Activated CD8-positive, alpha-beta memory T cell treated with anti-CD3 and anti-CD28 coated beads, Interleukin-2, amount 10 ng/mL, durations not matched to agents 7 days and 5 days (primary cell): Measurements from ENCODE around the gene ANXA11. TPM values are rescaled to one million over a fixed set of nuclear protein-coding genes. Genes with fewer than 3 reads are reported as not detected.
"Not testable (repeated sequence)": the region's sequence is repeated elsewhere in the genome, so short reads cannot be mapped to it uniquely, and the experiment has no call there.

Experiments
- ATAC-seq: fragments of 150-1000 bp; cut with Tn5 transposase; one replicate; pipeline ENCODE4 v1.10.0; 2021; ENCODE audit warnings: moderate library complexity
- CTCF ChIA-PET: fragments of 350-600 bp; sonication (Branson Sonifier 250); formaldehyde crosslinking; loops from one replicate; lab custom pipeline; 2021; ENCODE audit warnings: antibody characterized with exemption; lab: Charles Lee
- DNase-seq: peaks from one replicate; pipeline ENCODE4 v3.0.0-alpha.2; 2020
- H3K27ac Mint-ChIP-seq: one replicate; pipeline ENCODE4 v1.8.0; 2021; ENCODE audit warnings: mild to moderate bottlenecking, mixed read lengths
- H3K27me3 Mint-ChIP-seq: one replicate; pipeline ENCODE4 v1.8.0; 2021; ENCODE audit warnings: mixed read lengths
- H3K36me3 Mint-ChIP-seq: one replicate; pipeline ENCODE4 v1.8.0; 2021; ENCODE audit warnings: mild to moderate bottlenecking, mixed read lengths
- H3K4me1 Mint-ChIP-seq: one replicate; pipeline ENCODE4 v1.8.0; 2021; ENCODE audit warnings: mixed read lengths
- H3K4me3 Mint-ChIP-seq: one replicate; pipeline ENCODE4 v1.8.0; 2021; ENCODE audit warnings: mild to moderate bottlenecking, moderate library complexity, mixed read lengths
- H3K9me3 Mint-ChIP-seq: one replicate; pipeline ENCODE4 v1.8.0; 2022; ENCODE audit warnings: low read depth, mixed read lengths
- total RNA-seq, 2 experiments: library from RNA; stranded (reverse); gene quantifications; one replicate each; pipeline ENCODE4 v1.2.3, GENCODE V29; 2021

The ANXA11 gene
- total RNA-seq, 2 experiments from 2014 or later, result 251 to 288 TPM

GRCh38 chr10:80234331-80235235 lies 29.2 kb upstream of the ANXA11 start:
- H3K4me3 Mint-ChIP-seq, result peak overlapping the region; percentile 44

GRCh38 chr10:80233871-80234270 lies 28.5 kb upstream of the ANXA11 start:
- H3K4me3 Mint-ChIP-seq, ATAC-seq, H3K9me3 Mint-ChIP-seq, DNase-seq, H3K36me3 Mint-ChIP-seq, H3K27ac Mint-ChIP-seq, H3K27me3 Mint-ChIP-seq: not testable (repeated sequence)
- H3K4me1 Mint-ChIP-seq, result peaks cover 12% of the 10 kb centered on the region
- CTCF ChIA-PET, result interaction anchor here (1.1 kb wide), 1 partner anchor 90 kb away, joined by 4 read pairs; no protein-coding TSS in a partner anchor

More at GRCh38 chr10:80234331-80235235, 29.2 kb upstream of the ANXA11 start:
- H3K27me3 Mint-ChIP-seq, CTCF ChIA-PET, H3K9me3 Mint-ChIP-seq, H3K36me3 Mint-ChIP-seq: not testable (repeated sequence)
- peak; percentile 48 for DNase-seq
- Mint-ChIP-seq H3K4me1 (peaks cover 12% of the 10 kb centered on the region), H3K27ac (peak overlapping the region; percentile 75)
- ATAC-seq, result peak; percentile 97

DNA sequence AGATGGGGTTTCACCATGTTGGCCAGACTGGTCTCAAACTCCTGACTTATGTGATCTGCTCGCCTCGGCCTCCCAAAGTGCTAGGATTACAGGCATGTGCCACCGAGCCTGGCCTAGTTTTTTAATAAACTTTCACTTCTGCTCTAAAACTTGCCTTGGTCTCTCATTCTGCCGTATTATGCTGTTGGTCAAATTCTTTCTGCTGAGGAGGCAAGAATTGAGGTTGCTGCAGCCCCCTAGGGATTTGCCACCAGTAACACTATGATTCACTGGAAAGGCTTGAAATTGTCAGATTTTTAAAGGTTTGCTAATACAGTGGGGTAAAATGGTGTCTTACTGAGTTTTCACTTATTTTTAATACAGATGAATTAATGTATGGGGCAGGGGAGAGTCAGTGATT lies 21.4 kb upstream of the ANXA11 start:
- DNase-seq, H3K4me3 Mint-ChIP-seq, CTCF ChIA-PET, H3K9me3 Mint-ChIP-seq, H3K36me3 Mint-ChIP-seq, H3K27ac Mint-ChIP-seq, ATAC-seq, H3K4me1 Mint-ChIP-seq: not testable (repeated sequence)
- H3K27me3 Mint-ChIP-seq, result peaks cover 14% of the 10 kb centered on the region

GRCh38 chr10:80223031-80223419 lies 17.7 kb upstream of the ANXA11 start:
- CTCF ChIA-PET, result interaction anchor here (0.7 to 6.9 kb wide), 13 partner anchors 19 to 164 kb away, joined by 3 to 137 read pairs (median 5); no protein-coding TSS in a partner anchor
- H3K4me3 Mint-ChIP-seq, H3K27ac Mint-ChIP-seq, H3K9me3 Mint-ChIP-seq, ATAC-seq, DNase-seq, H3K36me3 Mint-ChIP-seq: not testable (repeated sequence)
- Mint-ChIP-seq H3K4me1 (peaks cover 15% of the 10 kb centered on the region), H3K27me3 (peaks cover 14% of the 10 kb centered on the region)

GRCh38 chr10:80218878-80219277 lies 13.5 kb upstream of the ANXA11 start:
- not testable (repeated sequence) for H3K27me3 Mint-ChIP-seq, DNase-seq, H3K36me3 Mint-ChIP-seq, H3K4me3 Mint-ChIP-seq, H3K9me3 Mint-ChIP-seq
- peaks cover 27% of the 10 kb centered on the region for H3K4me1 Mint-ChIP-seq
- peak; percentile 84 for ATAC-seq
- peak overlapping the region; percentile 64 for H3K27ac Mint-ChIP-seq
- CTCF ChIA-PET, result interaction anchor here (6.9 kb wide), 1 partner anchor 76 kb away, joined by 137 read pairs; no protein-coding TSS in a partner anchor

GRCh38 chr10:80214368-80214982 lies 9.1 kb upstream of the ANXA11 start:
- H3K27me3 Mint-ChIP-seq, H3K27ac Mint-ChIP-seq, H3K9me3 Mint-ChIP-seq, H3K36me3 Mint-ChIP-seq, H3K4me3 Mint-ChIP-seq, DNase-seq, ATAC-seq: not testable (repeated sequence)
- peaks cover 41% of the 10 kb centered on the region for H3K4me1 Mint-ChIP-seq
- CTCF ChIA-PET, result interaction anchor here (2.4 kb wide), 1 partner anchor 71 kb away, joined by 8 read pairs; no protein-coding TSS in a partner anchor

DNA sequence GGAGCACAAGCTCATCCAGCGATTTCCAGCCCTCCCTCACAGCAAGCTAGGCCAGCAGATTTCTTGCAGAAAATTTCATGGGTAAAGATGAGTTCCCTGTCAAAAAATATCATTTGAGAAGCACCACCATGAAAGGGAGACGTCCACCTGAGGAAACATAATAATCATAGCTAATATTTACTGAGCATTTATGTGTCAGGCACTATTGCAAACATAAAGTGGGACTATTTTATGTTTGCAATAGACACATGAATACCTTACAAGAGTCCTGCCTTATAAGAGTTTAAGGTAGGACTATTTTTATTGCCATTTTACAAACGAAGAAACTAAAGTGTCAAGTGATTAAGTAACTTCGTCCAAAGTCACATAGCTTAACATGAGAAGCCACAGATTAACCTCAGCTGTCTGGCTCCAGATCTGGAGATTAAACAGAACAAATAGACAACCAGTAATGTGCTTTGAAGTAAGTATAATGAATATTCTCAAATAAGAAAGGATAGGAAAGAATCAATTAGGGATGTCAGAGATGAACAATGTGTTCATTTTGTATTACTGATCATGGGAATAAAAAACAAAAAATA lies 7.3 kb upstream of the ANXA11 start:
- H3K36me3 Mint-ChIP-seq, H3K27me3 Mint-ChIP-seq, H3K4me3 Mint-ChIP-seq, H3K27ac Mint-ChIP-seq, H3K9me3 Mint-ChIP-seq, DNase-seq, ATAC-seq: not testable (repeated sequence)
- CTCF ChIA-PET, result interaction anchor here (1.4 to 2.4 kb wide), 2 partner anchors 64 to 69 kb away, joined by 3 to 8 read pairs; no protein-coding TSS in a partner anchor
- peaks cover 27% of the 10 kb centered on the region for H3K4me1 Mint-ChIP-seq

GRCh38 chr10:80211786-80212185 lies 6.4 kb upstream of the ANXA11 start:
- H3K27ac Mint-ChIP-seq, result peak overlapping the region; percentile 1
- no peak for DNase-seq
- peaks cover 23% of the 10 kb centered on the region for H3K4me1 Mint-ChIP-seq
- no peaks in the 10 kb centered on the region for H3K9me3 Mint-ChIP-seq
- H3K27me3 Mint-ChIP-seq, result no peaks in the 10 kb centered on the region
- no peak overlapping the region for H3K4me3 Mint-ChIP-seq
- peaks cover 3% of the 10 kb centered on the region for H3K36me3 Mint-ChIP-seq
- ATAC-seq, result no peak
- CTCF ChIA-PET, result interaction anchor here (2.4 kb wide), 1 partner anchor 68 kb away, joined by 8 read pairs; no protein-coding TSS in a partner anchor

DNA sequence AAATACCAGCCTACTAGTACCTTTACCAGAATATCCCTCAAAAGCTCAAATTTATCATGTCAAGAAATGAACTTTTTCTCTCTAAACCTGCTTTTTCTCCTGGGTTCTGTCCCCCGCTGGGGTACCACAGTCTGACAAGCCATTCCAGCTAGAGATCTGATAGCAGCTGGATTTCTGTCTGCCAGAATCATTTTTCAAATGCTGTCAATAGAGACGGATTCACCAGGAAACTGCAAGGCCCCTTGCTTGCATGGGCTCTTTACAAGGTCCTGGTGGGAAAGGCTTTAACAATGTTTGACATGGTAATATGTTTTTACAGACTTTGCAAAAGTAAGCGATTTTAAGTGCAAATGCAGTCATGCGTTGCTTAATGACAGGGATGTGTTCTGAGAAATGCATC lies 4.9 kb upstream of the ANXA11 start:
- Mint-ChIP-seq H3K9me3 (no peaks in the 10 kb centered on the region), H3K27ac (no peak overlapping the region), H3K4me1 (peaks cover 31% of the 10 kb centered on the region), H3K27me3 (no peaks in the 10 kb centered on the region), H3K4me3 (no peak overlapping the region), H3K36me3 (peaks cover 3% of the 10 kb centered on the region)
- CTCF ChIA-PET, result interaction anchor here (1.4 to 1.9 kb wide), 2 partner anchors 22 to 63 kb away, joined by 3 to 5 read pairs; no protein-coding TSS in a partner anchor
- ATAC-seq (no peak), DNase-seq (no peak)

GRCh38 chr10:80207768-80208370 lies 2.5 kb upstream of the ANXA11 start:
- Mint-ChIP-seq H3K9me3 (no peaks in the 10 kb centered on the region), H3K36me3 (peaks cover 12% of the 10 kb centered on the region), H3K27me3 (no peaks in the 10 kb centered on the region), H3K27ac (no peak overlapping the region), H3K4me1 (peaks cover 33% of the 10 kb centered on the region), H3K4me3 (no peak overlapping the region)
- no peak for DNase-seq
- CTCF ChIA-PET, result interaction anchor here (1.0 kb wide), 1 partner anchor 14 kb away, joined by 3 read pairs; no protein-coding TSS in a partner anchor
- ATAC-seq, result no peak

DNA sequence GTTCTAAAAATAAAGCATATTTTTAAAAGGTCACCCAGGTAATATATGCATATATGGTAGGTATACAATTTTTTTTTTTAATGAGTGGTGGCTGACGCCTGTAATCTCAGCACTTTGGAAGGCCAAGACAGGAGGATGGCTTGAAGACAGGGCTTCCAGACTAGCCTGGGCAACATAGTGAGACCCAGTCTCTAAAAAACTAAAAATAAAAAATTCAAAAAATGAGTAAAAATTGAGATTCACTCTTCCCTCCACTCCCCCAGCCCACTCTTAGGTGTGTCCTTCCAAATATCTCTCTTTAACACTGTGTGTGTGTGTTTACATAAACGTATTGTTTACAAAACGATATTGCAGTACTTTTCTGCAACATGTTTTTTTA lies 929 bp upstream of the ANXA11 start:
- H3K9me3 Mint-ChIP-seq, result no peaks in the 10 kb centered on the region
- peaks cover 21% of the 10 kb centered on the region for H3K36me3 Mint-ChIP-seq
- no peaks in the 10 kb centered on the region for H3K27me3 Mint-ChIP-seq
- H3K4me3 Mint-ChIP-seq, result peak overlapping the region; percentile 81
- CTCF ChIA-PET, result no interaction called here
- H3K27ac Mint-ChIP-seq, result peak overlapping the region; percentile 93
- ATAC-seq, result no peak
- no peak for DNase-seq
- peaks cover 35% of the 10 kb centered on the region for H3K4me1 Mint-ChIP-seq

DNA sequence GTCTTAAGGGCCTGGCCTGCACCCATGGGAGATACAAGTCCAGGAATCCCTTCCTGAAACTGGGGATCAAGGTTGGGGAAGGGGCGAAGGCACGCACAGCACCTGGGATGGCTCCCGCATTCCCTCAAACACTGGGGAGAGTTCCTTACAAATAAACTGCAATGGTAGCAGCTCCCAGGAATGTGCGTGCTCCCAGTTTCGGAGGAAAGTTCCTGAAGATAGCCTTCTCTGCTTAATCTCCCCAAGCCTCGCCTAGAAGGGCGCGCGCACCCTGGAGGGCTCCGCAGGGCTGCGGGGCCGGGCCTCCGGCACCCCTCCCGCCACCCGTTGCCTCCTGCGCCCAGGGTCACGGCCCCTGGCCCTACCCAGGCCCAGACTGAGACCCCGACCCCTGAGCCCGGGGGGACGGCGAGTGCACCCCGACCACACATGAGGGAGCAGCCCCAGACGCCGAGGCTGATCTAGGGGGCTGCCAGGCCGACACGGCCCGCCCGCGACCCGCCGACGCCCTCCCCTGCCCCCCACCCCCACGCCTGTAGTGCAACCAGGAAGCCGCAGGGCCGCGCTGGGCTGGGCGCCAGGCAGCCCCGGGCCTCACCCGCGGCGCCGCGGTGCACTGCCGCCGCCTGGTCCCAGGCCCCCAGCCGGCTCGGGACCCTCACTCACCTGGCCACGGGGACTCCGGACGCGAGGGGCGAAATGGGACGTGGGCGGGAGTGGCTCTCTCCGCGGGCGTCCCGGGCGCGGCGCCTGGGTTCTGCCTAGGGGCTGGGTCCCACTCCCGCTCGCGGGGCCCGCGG lies 460 bp downstream of the ANXA11 start:
- DNase-seq (peak; percentile 59), ATAC-seq (peak; percentile 40)
- Mint-ChIP-seq H3K27me3 (no peaks in the 10 kb centered on the region), H3K9me3 (no peaks in the 10 kb centered on the region), H3K4me3 (peak overlapping the region; percentile 97), H3K36me3 (peaks cover 32% of the 10 kb centered on the region), H3K4me1 (peaks cover 47% of the 10 kb centered on the region), H3K27ac (peak overlapping the region; percentile 83)
- CTCF ChIA-PET, result interaction anchor here (0.8 to 3.1 kb wide), 9 partner anchors 9 to 62 kb away, joined by 3 to 14 read pairs (median 4); no protein-coding TSS in a partner anchor
